B cell (primary cell): ENCODE data around the gene FAF1. TPM values are rescaled to one million over a fixed set of nuclear protein-coding genes. Genes with fewer than 3 reads are reported as not detected.

Source experiments
- ATAC-seq: fragments of 200-7000 bp; cut with Tn5 transposase; one replicate; pipeline ENCODE4 v1.10.0; 2021; ENCODE audit warnings: low read depth, mild to moderate bottlenecking, moderate number of reproducible peaks, moderate library complexity
- CTCF ChIA-PET: fragments of 350-600 bp; sonication (Branson Sonifier 250); formaldehyde crosslinking; loops from one replicate; lab custom pipeline; 2021; ENCODE audit warnings: antibody characterized with exemption, inconsistent platforms; lab: Charles Lee
- POLR2A ChIA-PET: fragments of 350-600 bp; sonication (Branson Sonifier 250); formaldehyde crosslinking; loops from one replicate; lab custom pipeline; 2021; ENCODE audit warnings: antibody characterized with exemption; lab: Charles Lee
- DNase-seq: peaks from one replicate; pipeline ENCODE4 v3.0.0; 2013
- H2AFZ ChIP-seq: 2 replicates; pipeline ENCODE4 v1.6.1; 2012; ENCODE audit warnings: mild to moderate bottlenecking, low read depth, low read length; ENCODE audit not compliant: insufficient read depth, poor library complexity, severe bottlenecking
- H3K27ac ChIP-seq, 2 donors: 1 replicate in 1 of 2; 2 replicates in 1 of 2; pipeline ENCODE4 v1.5.1; 2012 to 2013; ENCODE audit warnings: low read length in 2 of 2, mild to moderate bottlenecking in 2 of 2, moderate library complexity in 1 of 2
- H3K27me3 ChIP-seq, 4 experiments: fragments of 200-600 bp in 1 of 4; sonication (generic) in 1 of 4; replicated peaks in 1 of 4; 1 replicate in 2 of 4; 2 replicates in 2 of 4; pipeline versions ENCODE4 v1.6.1 to v1.7.0; 2013 to 2016; ENCODE audit warnings: low read length in 3 of 4, mild to moderate bottlenecking in 2 of 4, mixed read lengths in 1 of 4, moderate library complexity in 1 of 4; ENCODE audit not compliant: insufficient read depth in 4 of 4, control insufficient read depth in 3 of 4; ENCODE audit errors: control extremely low read depth in 1 of 4
- H3K36me3 ChIP-seq, 2 experiments: replicated peaks in 1 of 2; 1 replicate in 1 of 2; 2 replicates in 1 of 2; pipeline versions ENCODE4 v1.6.1 to v1.7.1; 2013; ENCODE audit warnings: low read length in 1 of 2; ENCODE audit not compliant: insufficient read depth in 2 of 2, control insufficient read depth in 1 of 2; ENCODE audit errors: control extremely low read depth in 1 of 2, extremely low read depth in 1 of 2
- H3K4me1 ChIP-seq, 2 donors: fragments of 200-600 bp in 1 of 2; sonication (generic) in 1 of 2; 1 replicate in 1 of 2; 2 replicates in 1 of 2; pipeline versions ENCODE4 v1.5.1 to v1.6.1; 2013 to 2017; ENCODE audit warnings: low read length in 2 of 2; ENCODE audit not compliant: control insufficient read depth in 2 of 2, insufficient read depth in 2 of 2
- H3K4me2 ChIP-seq: replicated peaks from 2 replicates; pipeline ENCODE3; 2012; ENCODE audit warnings: mild to moderate bottlenecking, low read depth, low read length; ENCODE audit not compliant: poor library complexity, severe bottlenecking
- H3K4me3 ChIP-seq, 5 experiments: fragments of 200-600 bp in 1 of 5; sonication (generic) in 1 of 5; 1 replicate in 3 of 5; 2 replicates in 2 of 5; pipeline versions ENCODE4 v1.5.1 to v1.7.0; 2011 to 2016; ENCODE audit warnings: low read length in 4 of 5, mild to moderate bottlenecking in 4 of 5, low read depth in 2 of 5, control low read depth in 1 of 5, moderate library complexity in 1 of 5; ENCODE audit not compliant: insufficient read depth in 1 of 5; ENCODE audit errors: control extremely low read depth in 1 of 5, extremely low read depth in 1 of 5
- H3K79me2 ChIP-seq: fragments of 200-600 bp; sonication (generic); one replicate; pipeline ENCODE4 v1.6.0; 2016; ENCODE audit warnings: low read length; ENCODE audit not compliant: control insufficient read depth, insufficient read depth
- H3K9ac ChIP-seq: fragments of 200-600 bp; sonication (generic); 2 replicates; pipeline ENCODE4 v1.6.1; 2017; ENCODE audit warnings: mild to moderate bottlenecking, low read length, moderate library complexity
- H3K9me3 ChIP-seq, 3 donors: one replicate each; pipeline versions ENCODE4 v1.6.1 to v1.7.1; 2013; ENCODE audit warnings: low read length in 2 of 3; ENCODE audit not compliant: control insufficient read depth in 2 of 3, insufficient read depth in 1 of 3; ENCODE audit errors: control extremely low read depth in 1 of 3
- H4K20me1 ChIP-seq: 2 replicates; pipeline ENCODE4 v1.6.0; 2012; ENCODE audit warnings: mild to moderate bottlenecking, low read length; ENCODE audit not compliant: insufficient read depth, control insufficient read depth, poor library complexity, severe bottlenecking
- H3K27ac Mint-ChIP-seq: one replicate; pipeline ENCODE4 v1.8.0; 2021; ENCODE audit warnings: mixed read lengths
- H3K27me3 Mint-ChIP-seq: one replicate; pipeline ENCODE4 v1.8.0; 2021; ENCODE audit warnings: mixed read lengths
- H3K4me1 Mint-ChIP-seq: one replicate; pipeline ENCODE4 v1.8.0; 2021; ENCODE audit warnings: mixed read lengths
- H3K4me3 Mint-ChIP-seq: one replicate; pipeline ENCODE4 v1.8.0; 2021; ENCODE audit warnings: mixed read lengths
- H3K9me3 Mint-ChIP-seq: one replicate; pipeline ENCODE4 v1.8.0; 2022; ENCODE audit warnings: mixed read lengths; ENCODE audit not compliant: insufficient read depth
- EZH2 ChIP-seq: IDR thresholded peaks from 2 replicates; pipeline ENCODE4 v1.6.1; 2012; ENCODE audit warnings: borderline replicate concordance, low read depth, mild to moderate bottlenecking, moderate library complexity, low read length; ENCODE audit not compliant: insufficient read depth, poor library complexity, severe bottlenecking
- WGBS: methylation state at CpG from one replicate; pipeline ENCODE4 v1.1.5; 2013; ENCODE audit warnings: missing lambda C conversion rate; ENCODE audit not compliant: insufficient coverage; 5-methylcytosine and 5-hydroxymethylcytosine counted together
- intact Hi-C: fragments of 100-400 bp; cut with micrococcal nuclease; formaldehyde crosslinking; loops from one replicate; pipeline ENCODE4 v1.10.0; 2022
- polyA plus RNA-seq: library from polyadenylated mRNA; depleted of rRNA; stranded (reverse); fragments of >200 nt; gene quantifications from 2 replicates; pipeline ENCODE4 v1.2.3, GENCODE V29; 2012
- total RNA-seq, 2 donors: library from RNA; stranded (reverse); fragments of 120-200 nt in 1 of 2; gene quantifications; 1 replicate in 1 of 2; 2 replicates in 1 of 2; pipeline versions ENCODE4 v1.2.3 to v1.2.4, GENCODE V29; 2013 to 2022
- TF ChIP-seq, protein P1 (sequence below): fragments of 200-600 bp; IDR thresholded peaks from one replicate; pipeline ENCODE4 v1.8.0; 2022; ENCODE audit warnings: antibody characterized with exemption, mild to moderate bottlenecking

Gene FAF1
- total and polyA plus RNA-seq, 2 donors (not counting 1 experiment from before 2014, with no cell fraction given), result 10.1 to 58.4 TPM

DNA sequence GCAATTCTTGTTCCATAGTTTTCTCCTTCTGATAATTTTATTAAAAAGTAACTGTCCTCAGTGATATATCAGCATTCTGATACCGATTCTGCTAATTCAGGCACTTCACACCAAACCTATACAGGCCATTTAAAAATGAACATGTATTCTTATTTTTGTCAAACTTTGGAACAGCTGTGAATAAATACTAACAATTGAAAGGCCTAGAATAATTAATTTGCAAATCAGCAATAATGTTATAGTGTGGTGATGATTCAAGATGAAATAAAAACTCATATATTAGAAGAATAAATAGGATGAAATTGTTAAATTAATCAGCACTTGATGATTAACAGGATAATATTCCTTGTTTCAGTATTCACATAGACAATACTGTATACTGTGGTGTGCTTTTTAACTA is 19.9 kb upstream of the FAF1 start:
- Histone ChIP-seq H3K36me3 (no peaks in the 10 kb centered on the region), H3K27me3 (peaks cover 0 to 31% (median 25%) of the 10 kb centered on the region in 4 experiments), H3K4me3 (no peak overlapping the region), H3K9ac (no peak overlapping the region), H3K9me3 (peaks cover 0 to 1% (median 0%) of the 10 kb centered on the region in 3 donors), H3K4me2 (no peak overlapping the region), H4K20me1 (no peaks in the 10 kb centered on the region), H3K79me2 (no peaks in the 10 kb centered on the region), H2AFZ (no peak overlapping the region), H3K4me1 (peaks cover 25 to 28% of the 10 kb centered on the region in 2 donors), H3K27ac (no peak overlapping the region)
- peaks cover 20% of the 10 kb centered on the region for H3K4me1 Mint-ChIP-seq
- TF ChIP-seq, protein P1, sequence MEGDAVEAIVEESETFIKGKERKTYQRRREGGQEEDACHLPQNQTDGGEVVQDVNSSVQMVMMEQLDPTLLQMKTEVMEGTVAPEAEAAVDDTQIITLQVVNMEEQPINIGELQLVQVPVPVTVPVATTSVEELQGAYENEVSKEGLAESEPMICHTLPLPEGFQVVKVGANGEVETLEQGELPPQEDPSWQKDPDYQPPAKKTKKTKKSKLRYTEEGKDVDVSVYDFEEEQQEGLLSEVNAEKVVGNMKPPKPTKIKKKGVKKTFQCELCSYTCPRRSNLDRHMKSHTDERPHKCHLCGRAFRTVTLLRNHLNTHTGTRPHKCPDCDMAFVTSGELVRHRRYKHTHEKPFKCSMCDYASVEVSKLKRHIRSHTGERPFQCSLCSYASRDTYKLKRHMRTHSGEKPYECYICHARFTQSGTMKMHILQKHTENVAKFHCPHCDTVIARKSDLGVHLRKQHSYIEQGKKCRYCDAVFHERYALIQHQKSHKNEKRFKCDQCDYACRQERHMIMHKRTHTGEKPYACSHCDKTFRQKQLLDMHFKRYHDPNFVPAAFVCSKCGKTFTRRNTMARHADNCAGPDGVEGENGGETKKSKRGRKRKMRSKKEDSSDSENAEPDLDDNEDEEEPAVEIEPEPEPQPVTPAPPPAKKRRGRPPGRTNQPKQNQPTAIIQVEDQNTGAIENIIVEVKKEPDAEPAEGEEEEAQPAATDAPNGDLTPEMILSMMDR, result no peak
- POLR2A ChIA-PET, result no interaction called here
- H3K9me3 Mint-ChIP-seq, result no peaks in the 10 kb centered on the region
- CTCF ChIA-PET, result interaction anchor here (0.8 to 4.4 kb wide), 2 partner anchors 9 to 11 kb away, joined by 3 to 16 read pairs; no protein-coding TSS in a partner anchor
- no peak for DNase-seq
- H3K4me3 Mint-ChIP-seq, result no peak overlapping the region
- no peak for ATAC-seq
- H3K27ac Mint-ChIP-seq, result no peak overlapping the region
- WGBS, result no CpG with 5 or more reads among the region's 1 CpG
- H3K27me3 Mint-ChIP-seq, result peaks cover 11% of the 10 kb centered on the region
- intact Hi-C loops, result loop anchor here (5.0 kb wide), 1 partner anchor 1077 kb away; the partner anchor contains the start of genes BTF3L4 and TXNDC12

DNA sequence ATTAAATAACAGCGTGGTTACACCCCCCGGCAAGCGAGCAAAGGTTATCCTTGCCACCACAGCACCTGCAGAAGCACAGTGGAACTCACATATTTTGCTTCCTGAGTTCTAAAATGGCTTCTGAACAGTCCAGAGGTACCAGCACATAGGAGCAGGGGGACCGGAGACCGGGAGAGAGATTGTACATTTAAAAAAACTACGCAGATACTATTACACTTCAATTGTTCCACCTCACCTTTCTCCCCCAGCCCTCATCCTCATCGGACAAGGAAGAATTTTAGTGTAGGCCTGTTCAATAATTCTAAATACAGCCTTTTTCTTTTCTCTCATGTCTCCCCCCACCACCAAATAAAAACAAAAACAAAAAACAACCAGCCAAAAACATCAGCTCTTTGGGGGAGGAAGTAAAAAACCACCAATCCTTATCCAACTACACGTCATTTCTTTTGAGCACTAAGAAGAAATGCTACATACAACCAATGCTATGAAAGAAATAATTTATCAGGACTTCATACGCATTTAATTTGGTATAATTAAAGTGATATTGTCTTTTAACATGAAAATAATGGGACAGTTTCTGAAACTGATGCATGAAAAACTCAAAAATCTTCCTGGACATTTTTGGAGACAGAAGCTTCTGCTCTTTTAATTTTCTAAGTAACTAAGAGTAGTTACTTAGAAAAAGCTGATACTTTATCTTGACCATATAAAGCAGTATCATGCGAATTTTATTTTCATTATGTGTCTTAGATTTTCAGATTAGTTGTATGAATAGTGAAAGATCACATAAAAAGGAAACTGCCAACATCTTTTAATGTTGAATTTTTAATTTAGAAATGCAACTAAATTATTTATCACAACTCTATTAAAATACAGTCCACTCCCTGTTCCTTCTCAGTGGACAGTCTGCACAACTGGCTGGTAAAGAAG is 19.1 kb upstream of the FAF1 start:
- Histone ChIP-seq H3K36me3 (no peaks in the 10 kb centered on the region), H2AFZ (peak overlapping the region; percentile 75), H3K9ac (no peak overlapping the region), H3K4me1 (peaks cover 25 to 28% of the 10 kb centered on the region in 2 donors), H3K4me2 (peak overlapping the region; percentile 90), H4K20me1 (no peaks in the 10 kb centered on the region), H3K27ac (peak overlapping the region in 1 of 2 donors; percentile 16), H3K4me3 (peak overlapping the region in 1 of 5 experiments; percentile 21), H3K27me3 (peaks cover 0 to 36% (median 29%) of the 10 kb centered on the region in 4 experiments), H3K9me3 (peaks cover 0 to 1% (median 0%) of the 10 kb centered on the region in 3 donors), H3K79me2 (no peaks in the 10 kb centered on the region)
- ChIA-PET POLR2A (interaction anchor here (1.3 kb wide), 1 partner anchor 13 kb away, joined by 3 read pairs; no protein-coding TSS in a partner anchor), CTCF (interaction anchor here (0.8 to 4.4 kb wide), 3 partner anchors 10 to 50 kb away, joined by 3 to 16 read pairs (median 7); no protein-coding TSS in a partner anchor)
- intact Hi-C loops, result loop anchor here (5.0 kb wide), 1 partner anchor 1078 kb away; the partner anchor contains the start of genes BTF3L4 and TXNDC12
- peak; percentile 47 for DNase-seq
- no peak for ATAC-seq
- Mint-ChIP-seq H3K4me3 (peak overlapping the region; percentile 85), H3K27me3 (peaks cover 19% of the 10 kb centered on the region), H3K9me3 (no peaks in the 10 kb centered on the region), H3K4me1 (peaks cover 20% of the 10 kb centered on the region), H3K27ac (peak overlapping the region; percentile 26)
- TF ChIP-seq EZH2, result no peak
- TF ChIP-seq, protein P1, result no peak
- 39% methylated on average over 3 of the region's 10 CpGs for WGBS
